HCT116 (cell line): ENCODE data around the gene OR51E1. TPM values are rescaled to one million over a fixed set of nuclear protein-coding genes. Genes with fewer than 3 reads are reported as not detected.

ENCODE experiments used
- ATAC-seq: fragments of 200-7000 bp; cut with Tn5 transposase; 2 replicates; pipeline ENCODE4 v1.9.1; 2020; ENCODE audit warnings: mild to moderate bottlenecking, moderate library complexity
- BruUV-seq: library from RNA; stranded (reverse); fragments of 400-500 nt; replicated peaks from 2 replicates; lab custom pipeline; 2021; lab: Mats Ljungman, UMichigan
- CTCF ChIA-PET: fragments of 300-600 bp; sonication (Branson Sonifier 250); formaldehyde crosslinking; loops from one replicate; lab custom pipeline; 2021; ENCODE audit warnings: antibody characterized with exemption; lab: Charles Lee
- POLR2A ChIA-PET: fragments of 300-600, 350-600 bp; sonication (Branson Sonifier 250); formaldehyde crosslinking; loops from one replicate; lab custom pipeline; 2021; ENCODE audit warnings: antibody characterized with exemption; lab: Charles Lee
- RAD21 ChIA-PET, 2 experiments: fragments of 300-600 bp; sonication (Branson Sonifier 250); formaldehyde crosslinking; loops; one replicate each; lab custom pipeline; 2023; ENCODE audit warnings: low total read pairs in 2 of 2; ENCODE audit not compliant: uncharacterized antibody in 2 of 2, unreplicated experiment in 2 of 2, low non-redundant PET in 1 of 2; lab: Charles Lee
- DNase-seq: peaks from one replicate; pipeline ENCODE4 v3.0.0-alpha.2; 2010; ENCODE audit warnings: low read depth, low spot score
- H2AFZ ChIP-seq: fragments of 200-600 bp; shearing (Covaris generic), sonication (generic); 2 replicates; pipeline ENCODE4 v1.6.1; 2017; ENCODE audit warnings: low read depth, mixed run types, mixed read lengths, antibody characterized with exemption, low read length; ENCODE audit not compliant: poor library complexity, severe bottlenecking
- H3K27ac ChIP-seq: 2 replicates; pipeline ENCODE4 v1.5.1; 2012; ENCODE audit warnings: low read depth, low read length
- H3K27me3 ChIP-seq: fragments of 200-600 bp; sonication (generic); 2 replicates; pipeline ENCODE4 v1.6.1; 2016; ENCODE audit warnings: mixed run types, low read length, mixed read lengths; ENCODE audit not compliant: insufficient read depth
- H3K36me3 ChIP-seq, 2 experiments: fragments of 200-500 bp in 1 of 2; fragments of 200-600 bp in 1 of 2; sonication (Bioruptor generic) in 1 of 2; sonication (generic) in 1 of 2; 2 replicates each; pipeline versions ENCODE4 v1.5.1 to v1.6.1; 2014 to 2016; ENCODE audit warnings: low read length in 2 of 2, inconsistent platforms in 1 of 2, mixed read lengths in 1 of 2, mixed run types in 1 of 2; ENCODE audit not compliant: insufficient read depth in 2 of 2, control insufficient read depth in 1 of 2
- H3K4me1 ChIP-seq, 2 experiments: fragments of 200-600 bp in 1 of 2; sonication (generic) in 1 of 2; 2 replicates each; pipeline versions ENCODE4 v1.5.1 to v1.6.1; 2012 to 2017; ENCODE audit warnings: low read length in 2 of 2, inconsistent platforms in 1 of 2, mild to moderate bottlenecking in 1 of 2, mixed read lengths in 1 of 2, mixed run types in 1 of 2, moderate library complexity in 1 of 2; ENCODE audit not compliant: insufficient read depth in 2 of 2, control insufficient read depth in 1 of 2
- H3K4me2 ChIP-seq: fragments of 200-600 bp; sonication (generic); 2 replicates; pipeline ENCODE4 v1.6.1; 2017; ENCODE audit warnings: mixed run types, low read length, mixed read lengths
- H3K4me3 ChIP-seq, 2 experiments: fragments of 200-600 bp in 1 of 2; sonication (generic) in 1 of 2; replicated peaks in 1 of 2; 2 replicates each; pipeline ENCODE4 v1.5.1; 2011 to 2016; ENCODE audit warnings: low read length in 2 of 2, control low read depth in 1 of 2, low read depth in 1 of 2, mild to moderate bottlenecking in 1 of 2, mixed read lengths in 1 of 2, mixed run types in 1 of 2
- H3K79me2 ChIP-seq: fragments of 200-600 bp; sonication (generic); 2 replicates; pipeline ENCODE4 v1.6.1; 2017; ENCODE audit warnings: mild to moderate bottlenecking, mixed run types, low read length, moderate library complexity, mixed read lengths; ENCODE audit not compliant: insufficient read depth
- H3K9ac ChIP-seq: fragments of 200-600 bp; sonication (generic); 2 replicates; pipeline ENCODE4 v1.6.1; 2016; ENCODE audit warnings: low read length, mixed read lengths
- H3K9me2 ChIP-seq: fragments of 200-600 bp; sonication (generic), shearing (Covaris generic); 2 replicates; pipeline ENCODE4 v1.6.1; 2017; ENCODE audit warnings: mixed run types, mild to moderate bottlenecking, moderate library complexity; ENCODE audit not compliant: insufficient read depth
- H3K9me3 ChIP-seq, 2 experiments: fragments of 200-500 bp in 1 of 2; fragments of 200-600 bp in 1 of 2; sonication (Bioruptor generic) in 1 of 2; sonication (generic) in 1 of 2; 2 replicates each; pipeline ENCODE4 v1.6.1; 2014 to 2017; ENCODE audit warnings: low read length in 2 of 2, mixed read lengths in 2 of 2, inconsistent platforms in 1 of 2, low read depth in 1 of 2, mild to moderate bottlenecking in 1 of 2, mixed run types in 1 of 2, moderate library complexity in 1 of 2; ENCODE audit not compliant: control insufficient read depth in 1 of 2, insufficient read depth in 1 of 2
- H4K20me1 ChIP-seq: fragments of 200-600 bp; sonication (generic), shearing (Covaris generic); 2 replicates; pipeline ENCODE4 v1.6.1; 2017; ENCODE audit warnings: mixed run types, mild to moderate bottlenecking, moderate library complexity; ENCODE audit not compliant: insufficient read depth
- ATF3 ChIP-seq: IDR thresholded peaks from 2 replicates; pipeline ENCODE4 v1.6.1; 2012
- CTCF ChIP-seq, 3 experiments: fragments of 200-600 bp in 1 of 3; sonication (generic) in 1 of 3; IDR thresholded peaks in 2 of 3; conservative IDR thresholded peaks in 1 of 3; 2 replicates each; pipeline ENCODE4 v1.5.1; 2012 to 2017; ENCODE audit warnings: low read depth in 2 of 3, low read length in 2 of 3, antibody characterized with exemption in 1 of 3, borderline replicate concordance in 1 of 3, control low read depth in 1 of 3, mild to moderate bottlenecking in 1 of 3, mixed read lengths in 1 of 3, mixed run types in 1 of 3, moderate library complexity in 1 of 3; ENCODE audit not compliant: insufficient read depth in 1 of 3
- ELF1 ChIP-seq: IDR thresholded peaks from 2 replicates; pipeline ENCODE4 v1.6.1; 2012; ENCODE audit warnings: low read depth, borderline replicate concordance
- RAD21 ChIP-seq: IDR thresholded peaks from 2 replicates; pipeline ENCODE4 v1.6.1; 2012; ENCODE audit warnings: low read depth, mild to moderate bottlenecking
- intact Hi-C: fragments of 100-400 bp; cut with micrococcal nuclease; formaldehyde crosslinking; loops from 2 replicates; pipeline ENCODE4 v1.10.0; 2022
- total RNA-seq: library from RNA; stranded (reverse); gene quantifications from one replicate; pipeline ENCODE4 v1.2.1, GENCODE V29; 2021; ENCODE audit not compliant: unreplicated experiment
- TF ChIP-seq, protein P1 (sequence below): IDR thresholded peaks from 2 replicates; pipeline ENCODE4 v1.6.1; 2011; ENCODE audit warnings: mild to moderate bottlenecking, low read length, moderate library complexity; ENCODE audit not compliant: insufficient replicate concordance; ENCODE audit errors: extremely low read depth

OR51E1 gene
- total RNA-seq, 1 experiment from 2014 or later: not detected

DNA sequence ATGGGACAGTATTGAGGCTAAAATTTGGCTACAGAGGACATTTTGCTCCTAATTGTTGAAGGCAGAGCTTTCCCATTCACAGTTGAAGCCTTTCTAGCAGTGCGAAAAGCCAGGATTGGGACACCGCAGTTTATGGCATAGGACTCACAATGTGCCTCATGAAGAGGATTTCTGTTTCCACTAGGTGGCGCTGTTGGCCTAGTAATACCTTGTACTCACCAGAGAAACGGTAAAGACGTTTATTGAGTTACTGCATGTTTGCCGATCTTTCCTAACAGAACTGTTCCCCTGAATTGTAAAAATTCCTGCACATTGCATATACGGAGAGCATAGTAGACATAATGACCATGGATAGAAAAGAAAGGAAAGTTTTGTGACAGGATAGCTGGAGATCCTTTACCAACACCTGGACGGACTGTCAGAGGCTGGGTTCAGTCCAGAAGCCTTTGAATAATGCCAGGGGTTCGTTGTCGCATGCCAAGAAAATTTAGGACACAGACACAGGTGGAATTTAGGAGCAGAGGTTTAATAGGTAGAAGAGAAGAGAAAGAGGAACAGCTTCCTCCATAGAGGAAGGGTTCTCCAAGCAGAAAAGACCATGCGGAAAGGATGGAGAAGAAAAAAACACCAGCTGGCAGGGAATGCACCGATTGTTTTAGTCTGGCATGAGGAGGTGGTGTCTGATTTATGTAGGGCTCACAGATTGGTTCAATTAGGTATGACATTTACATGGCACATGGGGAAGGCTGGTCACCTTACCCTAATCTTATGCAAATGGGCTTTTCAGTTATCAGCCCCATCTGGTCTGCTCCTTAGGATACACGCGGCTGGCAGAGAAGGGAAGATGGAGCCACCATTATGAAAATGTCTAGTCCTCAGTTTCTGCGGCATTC is 17.3 kb upstream of the OR51E1 start:
- Histone ChIP-seq H3K9me3 (no peaks in the 10 kb centered on the region), H3K4me3 (no peak overlapping the region)
- POLR2A ChIA-PET: no interaction called here

More for the DNA sequence above, 17.3 kb upstream of the OR51E1 start:
- Histone ChIP-seq H3K4me1 (no peaks in the 10 kb centered on the region), H2AFZ (peak overlapping the region; percentile 13), H4K20me1 (no peaks in the 10 kb centered on the region), H3K9me2 (no peaks in the 10 kb centered on the region), H3K36me3 (no peaks in the 10 kb centered on the region), H3K4me2 (peak overlapping the region; percentile 19; the same call in 1 of the 2 replicates), H3K9ac (no peak overlapping the region), H3K79me2 (no peaks in the 10 kb centered on the region), H3K27ac (no peak overlapping the region), H3K27me3 (peaks cover 12% of the 10 kb centered on the region; the same call in 1 of the 2 replicates)
- intact Hi-C loops: loop anchor here (1.0 to 10.0 kb wide), 6 partner anchors 378 to 1268 kb away; partner anchors contain the start of genes OR52E5 and OR52N2
- no TSS peak for BruUV-seq
- TF ChIP-seq CTCF (IDR thresholded peaks at IDR 0.05 in 2 of 3, conservative IDR thresholded peaks at IDR 0.05 in 1 of 3; ENCODE audit: borderline replicate concordance in 1 of 3, insufficient read depth in 1 of 3, low read depth in 2 of 3, low read length in 2 of 3): peak; percentile 62 to 83 (median 70)
- TF ChIP-seq ATF3: no peak
- TF ChIP-seq, protein P1, sequence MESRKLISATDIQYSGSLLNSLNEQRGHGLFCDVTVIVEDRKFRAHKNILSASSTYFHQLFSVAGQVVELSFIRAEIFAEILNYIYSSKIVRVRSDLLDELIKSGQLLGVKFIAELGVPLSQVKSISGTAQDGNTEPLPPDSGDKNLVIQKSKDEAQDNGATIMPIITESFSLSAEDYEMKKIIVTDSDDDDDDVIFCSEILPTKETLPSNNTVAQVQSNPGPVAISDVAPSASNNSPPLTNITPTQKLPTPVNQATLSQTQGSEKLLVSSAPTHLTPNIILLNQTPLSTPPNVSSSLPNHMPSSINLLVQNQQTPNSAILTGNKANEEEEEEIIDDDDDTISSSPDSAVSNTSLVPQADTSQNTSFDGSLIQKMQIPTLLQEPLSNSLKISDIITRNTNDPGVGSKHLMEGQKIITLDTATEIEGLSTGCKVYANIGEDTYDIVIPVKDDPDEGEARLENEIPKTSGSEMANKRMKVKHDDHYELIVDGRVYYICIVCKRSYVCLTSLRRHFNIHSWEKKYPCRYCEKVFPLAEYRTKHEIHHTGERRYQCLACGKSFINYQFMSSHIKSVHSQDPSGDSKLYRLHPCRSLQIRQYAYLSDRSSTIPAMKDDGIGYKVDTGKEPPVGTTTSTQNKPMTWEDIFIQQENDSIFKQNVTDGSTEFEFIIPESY: no peak
- no peak for TF ChIP-seq ELF1
- TF ChIP-seq RAD21: peak; percentile 80
- ChIA-PET RAD21 (no interaction called here), CTCF (interaction anchor here (1.2 to 4.3 kb wide), 5 partner anchors 10 to 1184 kb away, joined by 3 to 25 read pairs (median 4); partner anchors contain the start of gene OR51D1)
- DNase-seq (peak; percentile 75), ATAC-seq (peak; percentile 95)
